GM21515 (cell line): ENCODE data around the gene HIGD1A.

Source experiments
- ATAC-seq: cut with Tn5 transposase; IDR thresholded peaks from one replicate; pipeline ENCODE4 v1.9.1; 2021; ENCODE audit not compliant: unreplicated experiment

The HIGD1A gene

GRCh38 chr3:42804106-42804830, at the start of gene HIGD1A:
TSS of gene HIGD1A (minus strand) at chr3:42804490. CDS start at chr3:42794253, 10,237 bp downstream.
- peak; percentile 98 for ATAC-seq

- ATAC-seq: no peak
Observed at GRCh38 chr3:42853739-42854302, 49.5 kb upstream of the HIGD1A start.

GRCh38 chr3:42853056-42853455, 48.8 kb upstream of the HIGD1A start:
- ATAC-seq: no peak

GRCh38 chr3:42852441-42852840, 48.2 kb upstream of the HIGD1A start:
- no peak for ATAC-seq

- ATAC-seq: no peak
Observed at GRCh38 chr3:42851228-42851834, 47.0 kb upstream of the HIGD1A start.

- ATAC-seq: no peak
Observed at GRCh38 chr3:42850263-42850662, 46.0 kb upstream of the HIGD1A start.

- ATAC-seq: no peak
Observed at GRCh38 chr3:42849017-42849416, 44.7 kb upstream of the HIGD1A start.

GRCh38 chr3:42847731-42848130, 43.4 kb upstream of the HIGD1A start:
- no peak for ATAC-seq

- no peak for ATAC-seq
Observed at GRCh38 chr3:42846685-42847522, 42.6 kb upstream of the HIGD1A start.

- ATAC-seq: no peak
Observed at GRCh38 chr3:42844815-42845214, 40.5 kb upstream of the HIGD1A start.

- ATAC-seq: no peak
Observed at GRCh38 chr3:42844412-42844713, 40.1 kb upstream of the HIGD1A start.

GRCh38 chr3:42843713-42844411, 39.6 kb upstream of the HIGD1A start:
- ATAC-seq: no peak

GRCh38 chr3:42841332-42841731, 37.0 kb upstream of the HIGD1A start:
- ATAC-seq: no peak

GRCh38 chr3:42839616-42840015, 35.3 kb upstream of the HIGD1A start:
- ATAC-seq: peak; percentile 96

GRCh38 chr3:42838571-42838970, 34.3 kb upstream of the HIGD1A start:
- no peak for ATAC-seq

GRCh38 chr3:42836150-42837123, 32.1 kb upstream of the HIGD1A start:
- no peak for ATAC-seq

- peak; percentile 70 for ATAC-seq
Observed at GRCh38 chr3:42831321-42831713, 27.0 kb upstream of the HIGD1A start.

- no peak for ATAC-seq
Observed at GRCh38 chr3:42830437-42831320, 26.4 kb upstream of the HIGD1A start.
